GM06990 (cell line): ENCODE data around the gene SLC2A5.

Experiments
- DNase-seq: peaks from one replicate; pipeline ENCODE4 v3.0.0-alpha.2; 2011; ENCODE audit not compliant: insufficient read length; ENCODE audit errors: extremely low read depth
- H3K27me3 ChIP-seq: replicated peaks from 2 replicates; pipeline ENCODE4 v1.6.0; 2011; ENCODE audit warnings: low read length; ENCODE audit not compliant: control insufficient read depth, insufficient read depth
- H3K36me3 ChIP-seq: 2 replicates; pipeline ENCODE4 v1.5.1; 2011; ENCODE audit warnings: low read length; ENCODE audit not compliant: control insufficient read depth, insufficient read depth
- H3K4me3 ChIP-seq: replicated peaks from 2 replicates; pipeline ENCODE4 v1.5.1; 2011; ENCODE audit warnings: low read depth, mild to moderate bottlenecking, control low read depth, low read length
- CTCF ChIP-seq: IDR thresholded peaks from 2 replicates; pipeline ENCODE4 v1.5.1; 2011; ENCODE audit warnings: low read length, control low read depth, mild to moderate bottlenecking, inconsistent platforms; ENCODE audit not compliant: insufficient read depth, poor library complexity, severe bottlenecking

Gene SLC2A5

GRCh38 chr1:9010781-9011323 lies 58.6 kb downstream of the SLC2A5 start:
- TF ChIP-seq CTCF: no peak
- Histone ChIP-seq H3K27me3 (no peaks in the 10 kb centered on the region), H3K36me3 (no peaks in the 10 kb centered on the region), H3K4me3 (no peak overlapping the region)
- no peak for DNase-seq

- no peaks in the 10 kb centered on the region; the same call in 1 of the 2 replicates for H3K27me3 ChIP-seq
- no peak overlapping the region for H3K4me3 ChIP-seq
- peak; percentile 93 for TF ChIP-seq CTCF
- H3K36me3 ChIP-seq: no peaks in the 10 kb centered on the region
- DNase-seq: peak; percentile 75
Measured at GRCh38 chr1:9009438-9010370, 59.7 kb downstream of the SLC2A5 start.

GRCh38 chr1:9008236-9008635 lies 61.2 kb downstream of the SLC2A5 start:
- Histone ChIP-seq H3K36me3 (no peaks in the 10 kb centered on the region), H3K27me3 (no peaks in the 10 kb centered on the region; the same call in 1 of the 2 replicates), H3K4me3 (no peak overlapping the region)
- TF ChIP-seq CTCF: no peak
- DNase-seq: peak; percentile 64

- H3K36me3 ChIP-seq: no peaks in the 10 kb centered on the region
- no peaks in the 10 kb centered on the region; the same call in 1 of the 2 replicates for H3K27me3 ChIP-seq
- no peak overlapping the region for H3K4me3 ChIP-seq
- no peak for TF ChIP-seq CTCF
- DNase-seq: no peak
Measured at GRCh38 chr1:9006956-9007615, 62.3 kb downstream of the SLC2A5 start.

- Histone ChIP-seq H3K27me3 (no peaks in the 10 kb centered on the region; the same call in 1 of the 2 replicates), H3K4me3 (no peak overlapping the region), H3K36me3 (no peaks in the 10 kb centered on the region)
- DNase-seq: no peak
- TF ChIP-seq CTCF: no peak
Measured at GRCh38 chr1:9005395-9005708, 64.1 kb downstream of the SLC2A5 start.
